WI38 (cell line): Measurements from ENCODE around the gene ANKRD34A.

Experiments
- H3K4me3 ChIP-seq: 2 replicates; pipeline ENCODE4 v1.5.1; 2011; ENCODE audit warnings: low read depth, mild to moderate bottlenecking, control low read depth, low read length
- CTCF ChIP-seq: IDR thresholded peaks from 2 replicates; pipeline ENCODE4 v1.5.1; 2012; ENCODE audit warnings: low read depth, mild to moderate bottlenecking, control low read depth, low read length

Gene ANKRD34A

GRCh38 chr1:145988773-145989172, 24.4 kb upstream of the ANKRD34A start:
- TF ChIP-seq CTCF = no peak
- H3K4me3 ChIP-seq = no peak overlapping the region

- no peak for TF ChIP-seq CTCF
Observed at GRCh38 chr1:145987926-145988325, 23.6 kb upstream of the ANKRD34A start.

GRCh38 chr1:145986551-145986950, 22.2 kb upstream of the ANKRD34A start:
- no peak for TF ChIP-seq CTCF

More at GRCh38 chr1:145987926-145988325, 23.6 kb upstream of the ANKRD34A start:
- no peak overlapping the region for H3K4me3 ChIP-seq

GRCh38 chr1:145985502-145986439, 21.4 kb upstream of the ANKRD34A start:
- TF ChIP-seq CTCF = no peak
- H3K4me3 ChIP-seq = no peak overlapping the region

More at GRCh38 chr1:145986551-145986950, 22.2 kb upstream of the ANKRD34A start:
- H3K4me3 ChIP-seq = no peak overlapping the region

GRCh38 chr1:145985129-145985501, 20.7 kb upstream of the ANKRD34A start:
- no peak overlapping the region for H3K4me3 ChIP-seq

GRCh38 chr1:145983960-145984830, 19.8 kb upstream of the ANKRD34A start:
- no peak for TF ChIP-seq CTCF
- H3K4me3 ChIP-seq = no peak overlapping the region

More at GRCh38 chr1:145985129-145985501, 20.7 kb upstream of the ANKRD34A start:
- TF ChIP-seq CTCF = no peak
